CD14-positive monocyte (primary cell): ENCODE data around the gene GRK4. TPM values are rescaled to one million over a fixed set of nuclear protein-coding genes. Genes with fewer than 3 reads are reported as not detected.

Experiments used
- DNase-seq, 3 donors: peaks; one replicate each; pipeline ENCODE4 v3.0.0-alpha.2; 2011 to 2022
- H2AFZ ChIP-seq: 2 replicates; pipeline ENCODE4 v1.6.0; 2012; ENCODE audit warnings: mild to moderate bottlenecking, low read depth, low read length, inconsistent platforms; ENCODE audit not compliant: insufficient read depth, poor library complexity, severe bottlenecking
- H3K27ac ChIP-seq, 2 donors: 1 replicate in 1 of 2; 2 replicates in 1 of 2; pipeline ENCODE4 v1.5.1; 2012 to 2013; ENCODE audit warnings: low read length in 2 of 2, control low read depth in 1 of 2, inconsistent platforms in 1 of 2, low read depth in 1 of 2, mild to moderate bottlenecking in 1 of 2
- H3K27me3 ChIP-seq, 2 donors: one replicate each; pipeline versions ENCODE4 v1.6.0 to v1.6.1; 2011 to 2013; ENCODE audit warnings: low read length in 2 of 2; ENCODE audit not compliant: control insufficient read depth in 2 of 2, insufficient read depth in 2 of 2
- H3K36me3 ChIP-seq, 2 donors: replicated peaks in 1 of 2; 1 replicate in 1 of 2; 2 replicates in 1 of 2; pipeline versions ENCODE4 v1.5.1 to v1.6.1; 2012 to 2013; ENCODE audit warnings: low read length in 2 of 2, control low read depth in 1 of 2, inconsistent platforms in 1 of 2, mild to moderate bottlenecking in 1 of 2; ENCODE audit not compliant: insufficient read depth in 2 of 2, control insufficient read depth in 1 of 2
- H3K4me1 ChIP-seq, 2 donors: 1 replicate in 1 of 2; 2 replicates in 1 of 2; pipeline versions ENCODE4 v1.5.1 to v1.6.1; 2012 to 2013; ENCODE audit warnings: low read length in 2 of 2, control low read depth in 1 of 2, inconsistent platforms in 1 of 2, mild to moderate bottlenecking in 1 of 2, moderate library complexity in 1 of 2; ENCODE audit not compliant: insufficient read depth in 2 of 2, control insufficient read depth in 1 of 2
- H3K4me2 ChIP-seq: replicated peaks from 2 replicates; pipeline ENCODE3; 2012; ENCODE audit warnings: low read length, moderate library complexity, mild to moderate bottlenecking; ENCODE audit not compliant: poor library complexity, severe bottlenecking; ENCODE audit errors: extremely low read depth
- H3K4me3 ChIP-seq, 3 experiments: fragments of 200-600 bp in 1 of 3; sonication (generic) in 1 of 3; replicated peaks in 1 of 3; 1 replicate in 2 of 3; 2 replicates in 1 of 3; pipeline ENCODE4 v1.5.1; 2011 to 2013; ENCODE audit warnings: low read length in 3 of 3, mild to moderate bottlenecking in 3 of 3, control low read depth in 2 of 3, low read depth in 2 of 3, inconsistent platforms in 1 of 3, moderate library complexity in 1 of 3
- H3K79me2 ChIP-seq: 2 replicates; pipeline ENCODE4 v1.6.0; 2012; ENCODE audit warnings: mild to moderate bottlenecking, control low read depth, inconsistent platforms, low read length, moderate library complexity; ENCODE audit not compliant: insufficient read depth
- H3K9ac ChIP-seq: 2 replicates; pipeline ENCODE4 v1.6.0; 2017; ENCODE audit warnings: low read length, mild to moderate bottlenecking; ENCODE audit not compliant: insufficient read depth, poor library complexity, severe bottlenecking
- H3K9me3 ChIP-seq, 2 donors: replicated peaks in 1 of 2; 1 replicate in 1 of 2; 2 replicates in 1 of 2; pipeline versions ENCODE4 v1.5.1 to v1.6.1; 2012 to 2013; ENCODE audit warnings: low read length in 2 of 2, control low read depth in 1 of 2; ENCODE audit not compliant: control insufficient read depth in 1 of 2, insufficient read depth in 1 of 2
- H4K20me1 ChIP-seq: 2 replicates; pipeline ENCODE4 v1.6.0; 2012; ENCODE audit warnings: mild to moderate bottlenecking, low read length, control low read depth, moderate library complexity; ENCODE audit not compliant: insufficient read depth
- H3K27ac Mint-ChIP-seq, 7 donors: one replicate each; pipeline ENCODE4 v1.8.0; 2020; ENCODE audit warnings: mild to moderate bottlenecking in 7 of 7, mixed read lengths in 7 of 7, moderate library complexity in 6 of 7, inconsistent platforms in 2 of 7
- H3K27me3 Mint-ChIP-seq, 3 donors: one replicate each; pipeline ENCODE4 v1.8.0; 2021 to 2022; ENCODE audit warnings: low read depth in 3 of 3, mild to moderate bottlenecking in 3 of 3, mixed read lengths in 3 of 3, moderate library complexity in 3 of 3, inconsistent platforms in 1 of 3
- H3K36me3 Mint-ChIP-seq, 2 donors: one replicate each; pipeline ENCODE4 v1.8.0; 2020; ENCODE audit warnings: mixed read lengths in 2 of 2, inconsistent platforms in 1 of 2, mild to moderate bottlenecking in 1 of 2
- H3K4me1 Mint-ChIP-seq: one replicate; pipeline ENCODE4 v1.8.0; 2020; ENCODE audit warnings: mild to moderate bottlenecking, mixed read lengths
- H3K4me3 Mint-ChIP-seq, 2 donors: one replicate each; pipeline ENCODE4 v1.8.0; 2020; ENCODE audit warnings: mild to moderate bottlenecking in 2 of 2, mixed read lengths in 2 of 2, moderate library complexity in 1 of 2
- H3K9me3 Mint-ChIP-seq, 7 donors: one replicate each; pipeline ENCODE4 v1.8.0; 2020 to 2022; ENCODE audit warnings: mixed read lengths in 7 of 7, mild to moderate bottlenecking in 6 of 7, moderate library complexity in 6 of 7, inconsistent platforms in 2 of 7
- CTCF ChIP-seq: fragments of 200-600 bp; IDR thresholded peaks from one replicate; pipeline ENCODE4 v1.8.0; 2022; ENCODE audit warnings: antibody characterized with exemption, mild to moderate bottlenecking
- WGBS: methylation state at CpG from one replicate; pipeline ENCODE4 v1.1.5; 2013; ENCODE audit warnings: missing lambda C conversion rate; ENCODE audit not compliant: insufficient coverage; 5-methylcytosine and 5-hydroxymethylcytosine counted together
- intact Hi-C, 2 donors: fragments of 100-400 bp; cut with micrococcal nuclease; formaldehyde crosslinking; loops; one replicate each; pipeline versions ENCODE4 v1.15.0 to v1.15.1; 2023
- polyA plus RNA-seq, 3 donors: library from polyadenylated mRNA; depleted of rRNA in 1 of 3; unstranded in 2 of 3; stranded (reverse) in 1 of 3; fragments of 300-500 nt in 2 of 3; fragments of >200 nt in 1 of 3; fragmentation: Illumina TruSeq in 2 of 3; gene quantifications; 1 replicate in 2 of 3; 2 replicates in 1 of 3; pipeline ENCODE4 v1.2.3, GENCODE V29; 2012 to 2021

Gene GRK4
- polyA plus RNA-seq, 3 donors, result 1.1 to 1.2 (median 1.2) TPM

- WGBS, result under 1% methylated on average over 40 of the region's 40 CpGs
Observed at GRCh38 chr4:2962614-2963174, 677 bp upstream of the GRK4 start.

More at GRCh38 chr4:2962614-2963174, 677 bp upstream of the GRK4 start:
- Histone ChIP-seq H3K27me3 (no peaks in the 10 kb centered on the region), H3K79me2 (peaks cover 45% of the 10 kb centered on the region), H3K9ac (peak overlapping the region; percentile 85), H3K36me3 (peaks cover 5 to 14% of the 10 kb centered on the region in 2 donors), H3K27ac (peak overlapping the region; percentile 69 to 95), H4K20me1 (peaks cover 44% of the 10 kb centered on the region), H3K4me2 (peak overlapping the region; percentile 94), H2AFZ (peak overlapping the region; percentile 99), H3K9me3 (no peaks in the 10 kb centered on the region), H3K4me1 (peaks cover 26 to 34% of the 10 kb centered on the region in 2 donors), H3K4me3 (peak overlapping the region; percentile 49 to 95 (median 71))
- no peak for TF ChIP-seq CTCF
- H3K4me3 Mint-ChIP-seq, result peak overlapping the region; percentile 93
- intact Hi-C loops, result loop anchor here (2.0 to 10.0 kb wide), 6 partner anchors 28 to 1108 kb away; partner anchors contain the start of genes LETM1 (in 2 of the 2), CFAP99 (in 1 of the 2), FAM193A (in 1 of the 2) and RGS12 (in 1 of the 2)
- H3K36me3 Mint-ChIP-seq, result peaks cover 13 to 22% of the 10 kb centered on the region in 2 donors
- peaks cover 30% of the 10 kb centered on the region for H3K4me1 Mint-ChIP-seq
- peaks cover 0 to 2% (median 0%) of the 10 kb centered on the region in 7 donors for H3K9me3 Mint-ChIP-seq
- DNase-seq, result peak; percentile 21 to 34 (median 26)
- H3K27ac Mint-ChIP-seq, result peak overlapping the region; percentile 86 to 97 (median 92)
- peaks cover 4 to 7% (median 5%) of the 10 kb centered on the region in 3 donors for H3K27me3 Mint-ChIP-seq
